Upper lobe of left lung (tissue), 6 donors: Measurements from ENCODE around the gene LEKR1. TPM values are rescaled to one million over a fixed set of nuclear protein-coding genes. Genes with fewer than 3 reads are reported as not detected.

Experiments
- ATAC-seq, 2 donors: fragments of 200-7000 bp; cut with Tn5 transposase; one replicate each; pipeline ENCODE4 v1.9.1; 2022; ENCODE audit warnings: mild to moderate bottlenecking in 2 of 2, moderate library complexity in 2 of 2; ENCODE audit not compliant: low FRiP score in 2 of 2
- DNase-seq, 2 donors: peaks; one replicate each; pipeline ENCODE4 v3.0.0-alpha.2; 2019 to 2020
- H3K27ac ChIP-seq, 4 donors: fragments of 200-600 bp; sonication (generic); one replicate each; pipeline ENCODE4 v1.5.1; 2016 to 2019
- H3K27me3 ChIP-seq, 4 donors: fragments of 200-600 bp; sonication (generic); one replicate each; pipeline ENCODE4 v1.5.1; 2017 to 2019
- H3K36me3 ChIP-seq, 4 donors: fragments of 200-600 bp; sonication (generic); one replicate each; pipeline ENCODE4 v1.5.1; 2016 to 2019
- H3K4me1 ChIP-seq, 4 donors: fragments of 200-600 bp; sonication (generic); one replicate each; pipeline ENCODE4 v1.5.1; 2018 to 2019
- H3K4me3 ChIP-seq, 4 donors: fragments of 200-600 bp; sonication (generic); one replicate each; pipeline ENCODE4 v1.5.1; 2017 to 2019; ENCODE audit warnings: mild to moderate bottlenecking in 2 of 4, moderate library complexity in 1 of 4
- H3K9me3 ChIP-seq, 4 donors: fragments of 200-600 bp; sonication (generic); one replicate each; pipeline ENCODE4 v1.5.1; 2018 to 2019
- EP300 ChIP-seq, 4 donors: sonication (generic); formaldehyde crosslinking; IDR thresholded peaks; one replicate each; pipeline ENCODE4 v1.5.1; 2017; ENCODE audit warnings: antibody characterized with exemption in 4 of 4, control low read depth in 2 of 4
- POLR2A ChIP-seq, 4 donors: fragments of 450-650 bp; IDR thresholded peaks; one replicate each; pipeline ENCODE4 v1.5.1; 2016 to 2017; ENCODE audit warnings: antibody characterized with exemption in 4 of 4, mild to moderate bottlenecking in 2 of 4
- POLR2AphosphoS5 ChIP-seq, 2 donors: sonication (generic); formaldehyde crosslinking; IDR thresholded peaks; one replicate each; pipeline ENCODE4 v1.5.1; 2017; ENCODE audit warnings: antibody characterized with exemption in 2 of 2
- WGBS, 2 donors: methylation state at CpG; one replicate each; pipeline ENCODE4 v1.1.5; 2017 to 2018; 5-methylcytosine and 5-hydroxymethylcytosine counted together
- total RNA-seq, 6 donors: library from RNA; depleted of rRNA in 4 of 6; stranded (reverse); fragments of >200 nt in 4 of 6; gene quantifications; one replicate each; pipeline versions ENCODE4 v1.1.0 to v1.2.1, GENCODE V29; 2016 to 2021
- TF ChIP-seq, protein P1 (sequence below), 6 experiments: fragments of 450-650 bp in 4 of 6; fragments of 200-600 bp in 2 of 6; sonication (generic) in 2 of 6; IDR thresholded peaks; one replicate each; pipeline ENCODE4 v1.5.1; 2016 to 2019; ENCODE audit warnings: antibody characterized with exemption in 6 of 6
- donor health status: DM: no; HTN: no; CAD: no; lungs with moderate emphysema.
- donor health status: DM: no; HTN: yes; CAD: no; lungs with severe emphysema.

LEKR1 gene
- total RNA-seq, 6 donors from 2014 or later: 1.0 to 9.1 (median 2.2) TPM

DNA sequence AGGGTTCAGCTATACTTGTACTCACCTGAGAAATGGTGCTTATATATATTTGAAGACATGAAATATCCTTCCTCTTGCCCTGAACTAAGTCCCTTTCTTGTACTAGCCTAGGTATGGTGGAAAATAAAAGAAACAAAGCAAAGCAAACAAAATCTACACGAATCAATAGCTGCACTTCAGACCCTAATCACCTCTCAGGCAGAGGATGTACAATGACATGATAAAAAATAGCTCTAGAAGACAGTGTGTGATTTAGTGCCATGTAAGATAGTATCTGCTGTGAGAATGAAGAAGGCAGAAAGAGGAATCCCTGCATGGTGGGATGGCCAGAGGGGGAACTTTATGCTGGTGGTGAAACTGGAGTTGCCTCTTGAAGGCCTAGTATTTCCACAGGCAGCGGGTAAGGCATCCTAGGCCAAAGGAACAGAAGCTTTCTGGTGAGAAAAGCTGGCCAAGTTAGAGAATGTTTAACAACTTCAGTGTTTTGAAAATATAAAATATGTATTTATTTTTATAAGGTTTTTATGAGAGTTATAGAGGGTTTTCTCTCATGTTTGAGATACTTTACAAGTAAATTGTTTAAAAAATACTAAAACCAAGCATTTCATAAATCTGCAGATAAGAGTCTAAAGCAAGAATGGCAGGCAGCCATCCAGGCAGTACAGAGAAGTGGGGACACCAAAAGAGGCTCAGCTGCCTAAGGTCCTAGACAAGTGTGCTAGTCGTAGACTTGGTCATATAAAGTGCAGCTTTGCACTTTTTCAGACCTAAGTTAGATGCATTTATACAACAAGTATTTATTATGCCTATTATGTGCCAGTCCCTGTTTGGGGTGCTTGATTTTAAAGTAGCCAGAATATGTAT lies 14.9 kb downstream of the LEKR1 start:
- WGBS, 2 donors: 70 to 73% methylated on average over 3 of the region's 3 CpGs
- TF ChIP-seq, protein P1, sequence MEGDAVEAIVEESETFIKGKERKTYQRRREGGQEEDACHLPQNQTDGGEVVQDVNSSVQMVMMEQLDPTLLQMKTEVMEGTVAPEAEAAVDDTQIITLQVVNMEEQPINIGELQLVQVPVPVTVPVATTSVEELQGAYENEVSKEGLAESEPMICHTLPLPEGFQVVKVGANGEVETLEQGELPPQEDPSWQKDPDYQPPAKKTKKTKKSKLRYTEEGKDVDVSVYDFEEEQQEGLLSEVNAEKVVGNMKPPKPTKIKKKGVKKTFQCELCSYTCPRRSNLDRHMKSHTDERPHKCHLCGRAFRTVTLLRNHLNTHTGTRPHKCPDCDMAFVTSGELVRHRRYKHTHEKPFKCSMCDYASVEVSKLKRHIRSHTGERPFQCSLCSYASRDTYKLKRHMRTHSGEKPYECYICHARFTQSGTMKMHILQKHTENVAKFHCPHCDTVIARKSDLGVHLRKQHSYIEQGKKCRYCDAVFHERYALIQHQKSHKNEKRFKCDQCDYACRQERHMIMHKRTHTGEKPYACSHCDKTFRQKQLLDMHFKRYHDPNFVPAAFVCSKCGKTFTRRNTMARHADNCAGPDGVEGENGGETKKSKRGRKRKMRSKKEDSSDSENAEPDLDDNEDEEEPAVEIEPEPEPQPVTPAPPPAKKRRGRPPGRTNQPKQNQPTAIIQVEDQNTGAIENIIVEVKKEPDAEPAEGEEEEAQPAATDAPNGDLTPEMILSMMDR (IDR thresholded peaks at IDR 0.05): no peak
- TF ChIP-seq POLR2AphosphoS5 (IDR thresholded peaks at IDR 0.05): no peak
- TF ChIP-seq POLR2A (IDR thresholded peaks at IDR 0.05): no peak
- TF ChIP-seq EP300 (IDR thresholded peaks at IDR 0.05): no peak
- no peak for DNase-seq

GRCh38 chr3:156843071-156843808 lies 17.1 kb downstream of the LEKR1 start:
- DNase-seq (no peak), ATAC-seq (no peak)
- H3K4me1 ChIP-seq: no peaks in the 10 kb centered on the region
- H3K9me3 ChIP-seq: no peaks in the 10 kb centered on the region
- no peak overlapping the region for H3K4me3 ChIP-seq
- 65 to 86% methylated on average over 2 of the region's 2 CpGs for WGBS, 2 donors
- TF ChIP-seq, protein P1 (IDR thresholded peaks at IDR 0.05): no peak
- TF ChIP-seq POLR2A (IDR thresholded peaks at IDR 0.05): no peak
- TF ChIP-seq POLR2AphosphoS5 (IDR thresholded peaks at IDR 0.05): no peak
- TF ChIP-seq EP300 (IDR thresholded peaks at IDR 0.05): no peak
- H3K27me3 ChIP-seq: no peaks in the 10 kb centered on the region
- H3K36me3 ChIP-seq: no peaks in the 10 kb centered on the region
- no peak overlapping the region for H3K27ac ChIP-seq

More for the DNA sequence above, 14.9 kb downstream of the LEKR1 start:
- Histone ChIP-seq H3K4me1 (no peaks in the 10 kb centered on the region), H3K4me3 (no peak overlapping the region), H3K27ac (no peak overlapping the region), H3K27me3 (no peaks in the 10 kb centered on the region), H3K9me3 (no peaks in the 10 kb centered on the region), H3K36me3 (no peaks in the 10 kb centered on the region)
- no peak for ATAC-seq

- H3K27me3 ChIP-seq: no peaks in the 10 kb centered on the region
- H3K4me3 ChIP-seq: no peak overlapping the region
- no peak for DNase-seq
- no peak overlapping the region for H3K27ac ChIP-seq
- no peaks in the 10 kb centered on the region for H3K9me3 ChIP-seq
- H3K36me3 ChIP-seq: no peaks in the 10 kb centered on the region
- no peak for ATAC-seq
- TF ChIP-seq, protein P1 (IDR thresholded peaks at IDR 0.05): no peak
- no peak for TF ChIP-seq POLR2AphosphoS5 (IDR thresholded peaks at IDR 0.05)
- H3K4me1 ChIP-seq: no peaks in the 10 kb centered on the region
Observed at GRCh38 chr3:156847752-156848448, 21.7 kb downstream of the LEKR1 start.

GRCh38 chr3:156859578-156859977 lies 33.4 kb downstream of the LEKR1 start:
- no peaks in the 10 kb centered on the region for H3K4me1 ChIP-seq
- no peaks in the 10 kb centered on the region for H3K27me3 ChIP-seq
- DNase-seq (no peak), ATAC-seq (no peak)
- H3K4me3 ChIP-seq: no peak overlapping the region
- no peaks in the 10 kb centered on the region for H3K36me3 ChIP-seq
- 81 to 82% methylated on average over 4 of the region's 4 CpGs for WGBS, 2 donors
- H3K9me3 ChIP-seq: no peaks in the 10 kb centered on the region
- TF ChIP-seq EP300 (IDR thresholded peaks at IDR 0.05) (no peak), POLR2AphosphoS5 (IDR thresholded peaks at IDR 0.05) (no peak), POLR2A (IDR thresholded peaks at IDR 0.05) (no peak)
- TF ChIP-seq, protein P1 (IDR thresholded peaks at IDR 0.05): no peak
- no peak overlapping the region for H3K27ac ChIP-seq
